ENCODE results near the gene PC.
"Not testable (repeated sequence)": the region's sequence is repeated elsewhere in the genome, so short reads cannot be mapped to it uniquely, and the experiment has no call there.

Gene PC

DNA sequence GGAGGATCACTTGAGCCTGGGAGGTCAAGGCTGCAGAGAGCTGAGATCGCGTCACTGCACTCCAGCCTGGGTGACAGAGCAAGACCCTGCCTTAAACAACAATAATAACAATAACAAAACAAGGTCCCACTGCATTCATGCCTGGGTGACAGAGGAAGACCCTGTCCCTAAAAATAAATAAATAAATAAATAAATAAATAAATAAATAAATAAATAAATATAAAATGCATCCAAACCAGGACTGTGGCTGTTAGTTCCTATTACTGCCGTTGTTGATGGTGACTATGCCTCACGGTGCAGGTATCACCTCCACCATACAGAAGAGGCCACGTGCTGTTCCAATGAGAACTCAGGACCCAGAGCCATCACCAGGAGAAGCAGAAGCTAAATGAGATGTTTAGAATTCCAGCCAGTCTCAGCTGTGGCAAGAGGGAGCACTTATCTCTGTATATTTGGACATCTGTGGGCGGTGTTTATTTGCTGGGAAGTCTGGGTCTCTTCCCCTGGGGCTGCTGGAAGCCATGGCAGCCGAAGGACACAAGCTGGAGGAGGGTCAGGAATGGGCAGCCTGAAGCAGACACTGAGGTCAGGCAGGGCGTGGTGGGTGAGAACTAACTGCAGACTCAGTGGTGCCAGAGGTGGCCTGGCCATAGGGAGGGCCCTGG is 38.6 kb upstream of the PC start:
- no peak for DNase-seq (ENCODE audit: insufficient read length, low spot score)
- no peak for TF ChIP-seq PAX5 (IDR thresholded peaks at IDR 0.05; ENCODE audit: insufficient read depth, low read length, severe bottlenecking)
- TF ChIP-seq SPI1 (IDR thresholded peaks at IDR 0.05; ENCODE audit: low read depth, low read length), result no peak
- no peak for TF ChIP-seq POLR2A (IDR thresholded peaks at IDR 0.05; ENCODE audit: low read depth, low read length)
- no peak for TF ChIP-seq POU2F2 (IDR thresholded peaks at IDR 0.05; ENCODE audit: low read depth, low read length)
- no peak for TF ChIP-seq TAF1 (IDR thresholded peaks at IDR 0.05; ENCODE audit: low read depth, low read length)
- no peak for TF ChIP-seq POLR2AphosphoS5 (IDR thresholded peaks at IDR 0.05; ENCODE audit: low read depth, low read length)
- no peak for FAIRE-seq

DNA sequence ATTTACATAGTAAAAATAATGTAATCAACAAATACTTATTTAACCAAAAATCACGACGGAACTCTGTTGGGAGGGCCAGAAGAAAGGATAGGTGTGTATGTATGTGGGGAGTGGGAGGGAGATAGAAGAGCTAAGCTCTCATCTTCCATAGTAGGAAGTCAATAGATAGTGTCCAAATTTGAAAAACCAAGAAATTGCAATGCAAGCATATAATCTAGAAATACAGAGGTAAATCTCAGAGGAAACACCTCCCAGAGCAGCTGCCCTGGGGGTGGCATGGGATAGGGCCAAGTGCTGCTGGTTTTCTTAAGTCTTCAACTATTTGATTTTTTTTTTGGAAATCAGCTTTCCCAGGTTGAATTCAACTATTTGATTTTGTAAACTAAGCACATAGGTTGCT is 33.9 kb upstream of the PC start:
- FAIRE-seq, result no peak
- no peak for DNase-seq (ENCODE audit: insufficient read length, low spot score)
- TF ChIP-seq POLR2A (IDR thresholded peaks at IDR 0.05; ENCODE audit: low read depth, low read length) (no peak), POU2F2 (IDR thresholded peaks at IDR 0.05; ENCODE audit: low read depth, low read length) (no peak), PAX5 (IDR thresholded peaks at IDR 0.05; ENCODE audit: insufficient read depth, low read length, severe bottlenecking) (no peak)

DNA sequence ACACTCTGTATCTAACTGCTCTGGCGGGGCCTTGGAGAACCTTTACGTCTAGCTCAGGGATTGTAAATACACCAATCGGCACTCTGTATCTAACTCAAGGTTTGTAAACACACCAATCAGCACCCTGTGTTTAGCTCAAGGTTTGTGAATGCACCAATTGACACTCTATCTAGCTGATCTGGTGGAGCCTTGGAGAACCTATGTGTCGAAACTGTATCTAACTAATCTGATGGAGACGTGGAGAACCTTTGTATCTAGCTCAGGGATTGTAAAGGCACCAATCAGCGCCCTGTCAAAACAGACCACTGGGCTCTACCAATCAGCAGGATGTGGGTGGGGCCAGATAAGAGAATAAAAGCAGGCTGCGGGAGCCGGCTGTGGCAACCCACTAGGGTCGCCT is 31.2 kb upstream of the PC start:
- DNase-seq (ENCODE audit: insufficient read length, low spot score); FAIRE-seq: not testable (repeated sequence)

DNA sequence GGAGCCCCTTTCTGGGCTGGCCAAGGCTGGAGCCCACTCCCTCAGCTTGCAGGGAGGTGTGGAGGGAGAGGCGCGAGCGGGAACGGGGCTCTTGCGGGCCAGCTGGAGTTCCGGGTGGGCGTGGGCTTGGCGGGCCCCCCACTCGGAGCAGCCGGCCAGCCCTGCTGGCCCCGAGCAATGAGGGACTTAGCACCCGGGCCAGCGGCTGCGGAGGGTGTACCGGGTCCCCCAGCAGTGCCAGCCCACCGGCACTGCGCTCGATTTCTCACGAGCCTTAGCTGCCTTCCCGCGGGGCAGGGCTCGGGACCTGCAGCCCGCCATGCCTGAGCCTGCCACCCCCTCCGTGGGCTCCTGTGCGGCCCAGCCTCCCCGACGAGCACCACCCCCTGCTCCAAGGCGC is 30.6 kb upstream of the PC start:
- not testable (repeated sequence) for FAIRE-seq; DNase-seq (ENCODE audit: insufficient read length, low spot score)

DNA sequence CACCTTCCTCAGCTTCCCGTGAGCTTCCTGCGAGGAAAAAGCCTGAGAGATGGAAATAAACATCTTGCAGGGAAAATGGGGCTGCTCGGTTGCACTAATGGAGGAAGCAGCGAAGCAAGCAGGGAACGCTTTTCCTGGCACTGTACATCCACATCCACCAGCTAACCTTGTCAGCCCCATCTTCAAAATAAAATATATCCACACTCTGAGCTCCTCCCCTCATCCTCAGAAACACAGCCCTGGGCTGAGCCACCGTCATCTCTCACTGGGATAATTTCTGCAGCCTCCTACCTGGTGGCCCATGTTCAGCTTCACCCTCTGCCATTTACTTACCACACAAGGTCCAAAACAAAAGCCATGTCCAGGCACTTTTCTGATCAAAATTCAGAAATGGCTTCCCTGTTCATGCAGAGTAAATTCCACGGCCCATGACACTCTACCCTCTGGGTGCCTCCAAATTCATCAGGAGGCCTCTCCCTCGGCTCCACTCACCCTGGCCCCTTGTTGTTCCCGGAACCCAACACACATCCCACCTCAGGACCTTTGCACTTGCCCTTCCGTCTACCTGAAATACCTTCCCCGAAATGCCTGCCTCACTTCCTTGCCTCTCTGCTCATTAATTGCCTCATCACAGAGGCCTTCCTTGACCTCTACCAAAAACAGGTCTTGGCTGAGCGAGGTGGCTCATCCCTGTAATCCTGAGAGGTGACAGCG is 29.9 kb upstream of the PC start:
- TF ChIP-seq TAF1 (IDR thresholded peaks at IDR 0.05; ENCODE audit: low read depth, low read length) (no peak), SPI1 (IDR thresholded peaks at IDR 0.05; ENCODE audit: low read depth, low read length) (no peak), POU2F2 (IDR thresholded peaks at IDR 0.05; ENCODE audit: low read depth, low read length) (no peak), POLR2A (IDR thresholded peaks at IDR 0.05; ENCODE audit: low read depth, low read length) (no peak), PAX5 (IDR thresholded peaks at IDR 0.05; ENCODE audit: insufficient read depth, low read length, severe bottlenecking) (no peak), POLR2AphosphoS5 (IDR thresholded peaks at IDR 0.05; ENCODE audit: low read depth, low read length) (no peak)
- no peak for DNase-seq (ENCODE audit: insufficient read length, low spot score)
- no peak for FAIRE-seq

DNA sequence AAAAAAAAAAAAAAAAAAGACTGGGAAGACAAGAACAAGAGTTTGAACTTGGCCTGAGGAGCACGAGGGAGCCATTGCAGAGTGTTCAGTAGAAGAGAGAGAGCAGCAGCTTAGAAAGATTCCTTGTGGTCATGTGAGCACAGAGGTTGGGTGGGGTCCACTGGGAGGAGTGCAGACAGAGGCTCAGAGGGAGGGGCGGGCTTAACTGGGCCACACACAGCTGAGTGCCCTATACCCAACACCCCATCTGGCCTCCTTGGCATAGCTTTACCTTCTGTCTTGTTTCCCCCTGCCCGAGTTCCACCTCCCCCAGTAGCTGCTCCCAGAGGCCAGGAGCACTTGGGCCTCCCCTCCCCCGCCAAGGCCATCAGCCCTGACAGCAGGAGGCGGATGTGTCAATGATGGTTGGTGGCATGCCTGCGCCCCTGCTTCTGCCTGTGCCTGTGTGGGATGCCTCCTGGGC is 29.0 kb upstream of the PC start:
- FAIRE-seq (no peak), DNase-seq (ENCODE audit: insufficient read length, low spot score) (no peak)
- TF ChIP-seq POLR2A (IDR thresholded peaks at IDR 0.05; ENCODE audit: low read depth, low read length), result no peak
- TF ChIP-seq POU2F2 (IDR thresholded peaks at IDR 0.05; ENCODE audit: low read depth, low read length), result no peak
- no peak for TF ChIP-seq PAX5 (IDR thresholded peaks at IDR 0.05; ENCODE audit: insufficient read depth, low read length, severe bottlenecking)
- no peak for TF ChIP-seq SPI1 (IDR thresholded peaks at IDR 0.05; ENCODE audit: low read depth, low read length)
- TF ChIP-seq POLR2AphosphoS5 (IDR thresholded peaks at IDR 0.05; ENCODE audit: low read depth, low read length), result no peak
- no peak for TF ChIP-seq TAF1 (IDR thresholded peaks at IDR 0.05; ENCODE audit: low read depth, low read length)

DNA sequence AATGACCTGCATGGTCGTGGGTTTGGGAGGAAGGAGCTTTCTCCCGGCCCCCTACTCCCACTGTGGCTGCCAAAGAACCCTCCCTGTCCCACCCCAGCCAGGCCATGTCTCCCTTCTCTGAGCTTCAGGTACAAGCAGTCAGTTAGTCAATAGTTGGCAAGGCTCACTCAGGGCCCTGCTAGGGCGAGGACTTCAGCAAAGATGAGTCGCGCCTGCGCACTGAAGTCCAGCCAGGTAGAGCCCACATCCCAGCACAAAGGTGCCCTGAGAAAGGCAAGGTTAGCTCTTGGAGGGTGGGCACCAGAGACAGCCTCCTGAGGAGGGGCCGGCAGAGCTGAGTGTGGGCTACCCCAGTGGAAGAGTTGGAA is 28.0 kb upstream of the PC start:
- DNase-seq (ENCODE audit: insufficient read length, low spot score) (no peak), FAIRE-seq (no peak)
- no peak for TF ChIP-seq TAF1 (IDR thresholded peaks at IDR 0.05; ENCODE audit: low read depth, low read length)
- TF ChIP-seq SPI1 (IDR thresholded peaks at IDR 0.05; ENCODE audit: low read depth, low read length), result no peak
- no peak for TF ChIP-seq PAX5 (IDR thresholded peaks at IDR 0.05; ENCODE audit: insufficient read depth, low read length, severe bottlenecking)
- TF ChIP-seq POU2F2 (IDR thresholded peaks at IDR 0.05; ENCODE audit: low read depth, low read length), result no peak
- TF ChIP-seq POLR2A (IDR thresholded peaks at IDR 0.05; ENCODE audit: low read depth, low read length), result no peak
- no peak for TF ChIP-seq POLR2AphosphoS5 (IDR thresholded peaks at IDR 0.05; ENCODE audit: low read depth, low read length)

DNA sequence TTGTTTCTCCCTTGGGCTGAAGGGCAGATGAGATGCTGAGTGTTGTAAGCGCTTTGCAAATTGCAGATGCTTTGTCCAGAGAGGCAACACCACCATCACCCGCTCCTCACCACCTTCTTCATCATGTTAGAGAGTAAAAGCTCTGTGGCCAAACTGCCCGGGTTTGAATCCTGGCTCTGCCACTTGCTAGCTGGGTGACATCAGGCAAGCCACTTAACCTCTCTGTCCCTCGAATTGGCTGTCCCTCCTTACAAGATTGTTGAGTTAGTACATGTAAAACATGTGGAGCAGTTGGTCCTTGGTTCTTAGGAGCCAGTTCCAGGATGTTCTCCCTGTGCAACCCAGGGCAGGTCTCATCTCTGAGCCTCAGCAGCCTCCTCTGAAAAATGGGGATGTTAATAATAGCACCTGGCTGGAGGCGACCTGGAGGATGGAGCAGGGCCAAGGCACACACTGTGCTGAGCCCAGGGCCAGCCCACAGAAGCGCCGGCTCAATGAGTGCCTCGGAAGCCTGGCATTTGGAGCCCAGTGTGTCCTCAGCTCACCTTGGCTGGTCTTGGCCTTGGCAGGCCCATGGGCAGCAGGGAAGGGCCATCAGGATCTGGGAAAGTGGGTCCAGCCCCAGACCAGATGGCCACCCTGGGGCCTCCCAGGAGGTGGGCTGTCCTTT is 27.5 kb upstream of the PC start:
- TF ChIP-seq PAX5 (IDR thresholded peaks at IDR 0.05; ENCODE audit: insufficient read depth, low read length, severe bottlenecking) (no peak), TAF1 (IDR thresholded peaks at IDR 0.05; ENCODE audit: low read depth, low read length) (no peak), SPI1 (IDR thresholded peaks at IDR 0.05; ENCODE audit: low read depth, low read length) (no peak)
- DNase-seq (ENCODE audit: insufficient read length, low spot score), result no peak
- no peak for FAIRE-seq

DNA sequence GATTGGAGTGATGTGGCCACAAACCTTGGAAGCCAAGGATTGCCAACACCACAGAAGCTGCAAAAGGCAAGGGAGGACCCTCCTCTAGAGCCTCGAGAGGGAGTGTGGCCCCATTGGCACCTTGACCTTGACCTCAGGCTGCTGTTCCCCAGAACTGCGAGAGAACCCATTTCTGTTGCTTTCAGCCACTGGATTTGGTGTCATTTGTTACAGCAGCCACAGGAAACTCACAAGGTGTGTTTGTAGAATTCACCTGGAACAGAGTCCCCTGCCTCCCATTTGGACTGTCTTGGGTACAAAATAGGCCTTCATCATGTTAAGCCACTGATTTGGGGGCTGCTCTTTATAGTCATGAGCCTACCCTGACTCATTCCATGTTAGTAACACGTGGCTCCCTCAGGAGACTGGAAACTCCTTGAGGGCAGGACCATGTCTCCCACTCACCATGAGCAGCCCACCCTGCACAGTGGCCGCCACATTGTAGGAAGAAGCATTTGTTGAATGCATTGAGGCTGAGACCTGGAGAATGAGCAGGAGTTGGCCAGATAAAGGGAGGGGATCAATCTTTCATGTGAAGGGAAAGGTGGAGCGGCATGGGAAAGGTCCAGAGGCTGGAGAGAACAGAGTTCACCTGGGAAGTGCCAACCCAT is 25.2 kb upstream of the PC start:
- TF ChIP-seq POU2F2 (IDR thresholded peaks at IDR 0.05; ENCODE audit: low read depth, low read length), result no peak
- no peak for TF ChIP-seq POLR2AphosphoS5 (IDR thresholded peaks at IDR 0.05; ENCODE audit: low read depth, low read length)
- TF ChIP-seq PAX5 (IDR thresholded peaks at IDR 0.05; ENCODE audit: insufficient read depth, low read length, severe bottlenecking), result no peak
- no peak for TF ChIP-seq SPI1 (IDR thresholded peaks at IDR 0.05; ENCODE audit: low read depth, low read length)
- no peak for TF ChIP-seq POLR2A (IDR thresholded peaks at IDR 0.05; ENCODE audit: low read depth, low read length)
- TF ChIP-seq TAF1 (IDR thresholded peaks at IDR 0.05; ENCODE audit: low read depth, low read length), result no peak
- DNase-seq (ENCODE audit: insufficient read length, low spot score) (no peak), FAIRE-seq (no peak)

All from GM12891 (cell line).